Adrenal gland (tissue), 12 donors: ENCODE data around the gene PPIF. TPM values are rescaled to one million over a fixed set of nuclear protein-coding genes. Genes with fewer than 3 reads are reported as not detected.

Source experiments
- DNase-seq, 7 donors: peaks; one replicate each; pipeline ENCODE4 v3.0.0-alpha.2; 2019 to 2020
- H3K27ac ChIP-seq, 5 donors: fragments of 200-600 bp; sonication (generic) in 4 of 5; 1 replicate in 3 of 5; 2 replicates in 2 of 5; pipeline versions ENCODE4 v1.5.1 to v1.8.0; 2016 to 2020; ENCODE audit warnings: mild to moderate bottlenecking in 1 of 5
- H3K27me3 ChIP-seq: fragments of 200-600 bp; 2 replicates; pipeline ENCODE4 v1.8.0; 2021
- H3K36me3 ChIP-seq, 2 donors: fragments of 200-600 bp; replicated peaks in 1 of 2; 1 replicate in 1 of 2; 2 replicates in 1 of 2; pipeline versions ENCODE4 v1.5.1 to v1.8.0; 2018 to 2022
- H3K4me1 ChIP-seq, 2 donors: fragments of 200-600 bp; replicated peaks in 1 of 2; 1 replicate in 1 of 2; 2 replicates in 1 of 2; pipeline versions ENCODE4 v1.5.1 to v1.8.0; 2018 to 2021
- H3K4me3 ChIP-seq, 4 donors: fragments of 200-600 bp; sonication (generic) in 3 of 4; one replicate each; pipeline ENCODE4 v1.5.1; 2016 to 2018
- H3K9me3 ChIP-seq, 3 donors: fragments of 200-600 bp; sonication (generic) in 1 of 3; replicated peaks in 1 of 3; 1 replicate in 2 of 3; 2 replicates in 1 of 3; pipeline versions ENCODE4 v1.5.1 to v1.8.0; 2016 to 2021
- POLR2A ChIP-seq, 2 donors: fragments of 450-650 bp; IDR thresholded peaks; one replicate each; pipeline ENCODE4 v1.6.1; 2017; ENCODE audit warnings: antibody characterized with exemption in 2 of 2, mild to moderate bottlenecking in 2 of 2, moderate library complexity in 1 of 2
- WGBS, 4 donors: extraction: QIAGEN DNeasy Blood & Tissue Kit in 2 of 4; methylation state at CpG; one replicate each; pipeline versions ENCODE4 v1.1.5 to v1.1.7; 2013 to 2017; 5-methylcytosine and 5-hydroxymethylcytosine counted together
- intact Hi-C, 2 donors: fragments of 100-400 bp; cut with DNase I; formaldehyde crosslinking; loops; one replicate each; pipeline versions ENCODE4 v1.14.1 to v1.15.0; 2022 to 2023
- polyA plus RNA-seq, 3 donors: library from polyadenylated mRNA; stranded (reverse); fragments of 200-250 nt in 2 of 3; fragments of 350-450 nt in 1 of 3; fragmentation: Illumina TruSeq in 1 of 3; extraction: RNeasy Lipid Tissue Mini Kit (QIAGEN cat#74804) in 1 of 3; gene quantifications; one replicate each; pipeline ENCODE4 v1.2.3, GENCODE V29; 2013 to 2014
- total RNA-seq, 9 donors: library from RNA; depleted of rRNA in 4 of 9; stranded (reverse); fragments of >200 nt in 4 of 9; fragments of 120-200 nt in 1 of 9; fragmentation: NEBNext Ultra II Directional in 1 of 9; extraction: Animal tissue kit (Norgen Biotek cat#: 25700) in 1 of 9; gene quantifications; one replicate each; pipeline versions ENCODE4 v1.1.0 to v1.2.4, GENCODE V29; 2013 to 2023
- TF ChIP-seq, protein P1 (sequence below), 6 experiments: fragments of 450-650 bp in 4 of 6; fragments of 200-600 bp in 2 of 6; sonication (generic) in 1 of 6; IDR thresholded peaks; 1 replicate in 5 of 6; 2 replicates in 1 of 6; pipeline versions ENCODE4 v1.5.1 to v1.8.0; 2016 to 2021; ENCODE audit warnings: antibody characterized with exemption in 6 of 6, mild to moderate bottlenecking in 2 of 6, moderate library complexity in 1 of 6
- donor health status: healthy with polysubstance abuse.
- donor health status: Bipolar disorder and iron deficiency.
- donor health status: DM: yes; HTN: yes; CAD: no.
- donor health status: DM: no; HTN: no; CAD: no.
- donor health status: DM: no; HTN: no; CAD: no.
- donor health status: DM: yes; HTN: yes; CAD: no.

The PPIF gene
- total and polyA plus RNA-seq, 12 donors: 43.8 to 619 (median 216) TPM

DNA sequence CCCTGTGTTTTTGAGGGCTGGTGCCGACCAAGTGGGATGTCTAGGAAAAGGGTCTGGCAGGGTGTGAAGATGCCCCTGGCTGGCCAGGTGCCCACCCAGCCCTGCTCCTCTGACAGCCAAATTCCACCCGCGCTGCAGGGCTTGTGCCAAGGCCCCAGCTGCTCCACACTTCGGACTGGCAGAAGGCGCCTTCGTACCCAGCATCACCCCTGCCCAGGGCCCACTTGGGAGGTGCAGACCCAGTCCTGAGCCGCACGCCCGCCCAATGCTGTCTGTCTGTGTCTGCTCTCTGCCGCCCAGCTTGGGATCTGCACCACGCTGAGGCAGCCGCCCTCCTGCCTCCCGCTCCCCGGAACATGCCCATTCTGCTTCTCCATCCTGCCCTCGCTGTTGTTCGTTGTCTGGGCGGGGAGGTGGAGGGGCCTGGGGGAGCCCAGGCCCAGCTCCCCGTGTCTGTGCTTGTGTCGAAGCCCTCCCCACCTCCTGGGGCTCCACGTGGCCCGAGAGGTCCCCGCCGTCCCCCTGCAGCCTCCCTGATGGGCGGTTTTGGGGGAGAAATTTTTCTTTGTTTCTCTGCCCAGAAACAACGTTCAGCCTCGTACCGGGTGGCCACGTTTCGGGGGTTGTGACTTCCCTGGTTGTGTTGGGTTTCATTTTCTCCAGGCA is 36.9 kb upstream of the PPIF start:
- no peak for DNase-seq
- intact Hi-C loops: no loop called here
- peak overlapping the region in 1 of 5 donors; percentile 34 for H3K27ac ChIP-seq
- H3K27me3 ChIP-seq: no peaks in the 10 kb centered on the region
- TF ChIP-seq, protein P1, sequence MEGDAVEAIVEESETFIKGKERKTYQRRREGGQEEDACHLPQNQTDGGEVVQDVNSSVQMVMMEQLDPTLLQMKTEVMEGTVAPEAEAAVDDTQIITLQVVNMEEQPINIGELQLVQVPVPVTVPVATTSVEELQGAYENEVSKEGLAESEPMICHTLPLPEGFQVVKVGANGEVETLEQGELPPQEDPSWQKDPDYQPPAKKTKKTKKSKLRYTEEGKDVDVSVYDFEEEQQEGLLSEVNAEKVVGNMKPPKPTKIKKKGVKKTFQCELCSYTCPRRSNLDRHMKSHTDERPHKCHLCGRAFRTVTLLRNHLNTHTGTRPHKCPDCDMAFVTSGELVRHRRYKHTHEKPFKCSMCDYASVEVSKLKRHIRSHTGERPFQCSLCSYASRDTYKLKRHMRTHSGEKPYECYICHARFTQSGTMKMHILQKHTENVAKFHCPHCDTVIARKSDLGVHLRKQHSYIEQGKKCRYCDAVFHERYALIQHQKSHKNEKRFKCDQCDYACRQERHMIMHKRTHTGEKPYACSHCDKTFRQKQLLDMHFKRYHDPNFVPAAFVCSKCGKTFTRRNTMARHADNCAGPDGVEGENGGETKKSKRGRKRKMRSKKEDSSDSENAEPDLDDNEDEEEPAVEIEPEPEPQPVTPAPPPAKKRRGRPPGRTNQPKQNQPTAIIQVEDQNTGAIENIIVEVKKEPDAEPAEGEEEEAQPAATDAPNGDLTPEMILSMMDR (IDR thresholded peaks at IDR 0.05): no peak
- no peak for TF ChIP-seq POLR2A (IDR thresholded peaks at IDR 0.05)
- H3K36me3 ChIP-seq: peaks cover 0 to 77% of the 10 kb centered on the region in 2 donors
- no peaks in the 10 kb centered on the region for H3K4me1 ChIP-seq
- no peaks in the 10 kb centered on the region for H3K9me3 ChIP-seq
- H3K4me3 ChIP-seq: no peak overlapping the region
- 87 to 94% (median 91%) methylated on average over 19 to 29 of the region's 29 CpGs for WGBS, 4 donors

- H3K27me3 ChIP-seq: no peaks in the 10 kb centered on the region
- no peak for TF ChIP-seq POLR2A (IDR thresholded peaks at IDR 0.05)
- TF ChIP-seq, protein P1 (IDR thresholded peaks at IDR 0.05): no peak
- H3K27ac ChIP-seq: peak overlapping the region in 2 of 5 donors; percentile 34 to 35
- H3K36me3 ChIP-seq: peaks cover 0 to 73% of the 10 kb centered on the region in 2 donors
- 72 to 85% (median 83%) methylated on average over 12 to 26 of the region's 26 CpGs for WGBS, 4 donors
- H3K4me3 ChIP-seq: no peak overlapping the region
- H3K4me1 ChIP-seq: no peaks in the 10 kb centered on the region
- intact Hi-C loops: no loop called here
- peak in 1 of 7 donors; percentile 79 for DNase-seq
- H3K9me3 ChIP-seq: no peaks in the 10 kb centered on the region
Measured at GRCh38 chr10:79310911-79311573, 36.2 kb upstream of the PPIF start.

GRCh38 chr10:79311581-79312407 is 35.5 kb upstream of the PPIF start:
- Histone ChIP-seq H3K36me3 (peaks cover 0 to 66% of the 10 kb centered on the region in 2 donors), H3K27me3 (no peaks in the 10 kb centered on the region), H3K9me3 (no peaks in the 10 kb centered on the region), H3K4me3 (no peak overlapping the region), H3K27ac (peak overlapping the region in 2 of 5 donors; percentile 34 to 35), H3K4me1 (peaks cover 0 to 2% of the 10 kb centered on the region in 2 donors)
- TF ChIP-seq, protein P1 (IDR thresholded peaks at IDR 0.05): no peak
- no peak for TF ChIP-seq POLR2A (IDR thresholded peaks at IDR 0.05)
- DNase-seq: no peak
- WGBS, 4 donors: 79 to 88% (median 85%) methylated on average over 2 to 15 of the region's 15 CpGs
- intact Hi-C loops: no loop called here

DNA sequence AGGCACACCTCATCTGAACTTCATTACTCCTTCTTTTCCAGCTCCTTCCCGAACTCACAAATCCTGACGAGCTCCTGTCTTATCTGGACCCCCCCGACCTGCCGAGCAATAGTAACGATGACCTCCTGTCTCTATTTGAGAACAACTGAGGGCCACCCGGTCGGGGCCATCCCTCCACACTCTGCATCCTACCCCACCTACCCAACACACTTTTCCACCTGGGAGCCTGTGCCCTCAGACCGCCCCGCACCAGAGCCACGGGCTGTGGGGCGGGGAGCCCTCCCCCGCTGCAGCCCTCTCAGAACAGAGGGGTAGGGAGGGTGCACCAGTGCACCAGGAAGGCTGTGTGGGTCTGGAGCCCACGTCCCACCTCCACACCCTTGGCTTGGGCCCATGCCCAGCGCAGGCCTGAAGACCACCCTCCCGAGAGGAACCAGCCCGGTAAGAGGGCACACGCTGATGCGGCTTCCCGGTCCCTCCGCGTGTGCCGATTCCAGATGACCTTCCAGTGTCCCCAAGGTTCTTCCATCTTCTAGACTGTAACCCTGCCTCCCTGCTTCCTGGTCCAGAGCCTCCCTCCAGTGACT is 34.6 kb upstream of the PPIF start:
- DNase-seq: no peak
- Histone ChIP-seq H3K4me3 (no peak overlapping the region), H3K27ac (no peak overlapping the region), H3K4me1 (peaks cover 5 to 9% of the 10 kb centered on the region in 2 donors), H3K9me3 (no peaks in the 10 kb centered on the region), H3K36me3 (peaks cover 0 to 57% of the 10 kb centered on the region in 2 donors), H3K27me3 (no peaks in the 10 kb centered on the region)
- intact Hi-C loops: no loop called here
- WGBS, 4 donors: 90 to 97% (median 93%) methylated on average over 16 to 22 of the region's 22 CpGs
- TF ChIP-seq POLR2A (IDR thresholded peaks at IDR 0.05): no peak
- TF ChIP-seq, protein P1 (IDR thresholded peaks at IDR 0.05): no peak
